Activated T-cell treated with anti-CD3 and anti-CD28 coated beads, Interleukin-2, amount 50 U/mL, for 4 hours (primary cell): ENCODE measurements around the gene SLC12A7. TPM values are rescaled to one million over a fixed set of nuclear protein-coding genes. Genes with fewer than 3 reads are reported as not detected.

Experiments
- ATAC-seq, 2 donors: fragments of 200-7000 bp; cut with Tn5 transposase; one replicate each; pipeline ENCODE4 v1.10.0; 2021
- DNase-seq: peaks from one replicate; pipeline ENCODE4 v3.0.0-alpha.2; 2020
- H3K27me3 Mint-ChIP-seq: one replicate; pipeline ENCODE4 v1.8.0; 2021; ENCODE audit warnings: low read depth, mixed read lengths
- H3K36me3 Mint-ChIP-seq: one replicate; pipeline ENCODE4 v1.8.0; 2022; ENCODE audit warnings: mixed read lengths; ENCODE audit not compliant: insufficient read depth
- H3K4me1 Mint-ChIP-seq: one replicate; pipeline ENCODE4 v1.8.0; 2021; ENCODE audit warnings: low read depth, mixed read lengths
- H3K4me3 Mint-ChIP-seq: one replicate; pipeline ENCODE4 v1.8.0; 2021; ENCODE audit warnings: mild to moderate bottlenecking, moderate library complexity, mixed read lengths
- H3K9me3 Mint-ChIP-seq: one replicate; pipeline ENCODE4 v1.8.0; 2021; ENCODE audit warnings: mixed read lengths
- total RNA-seq, 3 donors: library from RNA; stranded (reverse); gene quantifications; one replicate each; pipeline ENCODE4 v1.2.1, GENCODE V29; 2021

SLC12A7 gene
- total RNA-seq, 3 donors from 2014 or later: 13.6 to 26.8 (median 18.5) TPM

GRCh38 chr5:1151316-1151715, 39.5 kb upstream of the SLC12A7 start:
- peaks cover 11% of the 10 kb centered on the region for H3K4me1 Mint-ChIP-seq
- no peaks in the 10 kb centered on the region for H3K36me3 Mint-ChIP-seq
- DNase-seq (no peak), ATAC-seq (no peak)
- H3K27me3 Mint-ChIP-seq: peaks cover 33% of the 10 kb centered on the region
- H3K9me3 Mint-ChIP-seq: no peaks in the 10 kb centered on the region
- no peak overlapping the region for H3K4me3 Mint-ChIP-seq

GRCh38 chr5:1150866-1151265, 39.0 kb upstream of the SLC12A7 start:
- Mint-ChIP-seq H3K9me3 (no peaks in the 10 kb centered on the region), H3K27me3 (peaks cover 33% of the 10 kb centered on the region), H3K4me3 (no peak overlapping the region), H3K36me3 (no peaks in the 10 kb centered on the region), H3K4me1 (peaks cover 11% of the 10 kb centered on the region)
- no peak for ATAC-seq
- no peak for DNase-seq

- no peak for ATAC-seq
- Mint-ChIP-seq H3K4me1 (peaks cover 2% of the 10 kb centered on the region), H3K4me3 (no peak overlapping the region), H3K27me3 (peaks cover 9% of the 10 kb centered on the region), H3K36me3 (no peaks in the 10 kb centered on the region), H3K9me3 (no peaks in the 10 kb centered on the region)
- no peak for DNase-seq
Measured at GRCh38 chr5:1144638-1145396, 33.0 kb upstream of the SLC12A7 start.

- ATAC-seq (no peak), DNase-seq (no peak)
- peaks cover 2% of the 10 kb centered on the region for H3K4me1 Mint-ChIP-seq
- no peak overlapping the region for H3K4me3 Mint-ChIP-seq
- peaks cover 9% of the 10 kb centered on the region for H3K27me3 Mint-ChIP-seq
- H3K36me3 Mint-ChIP-seq: no peaks in the 10 kb centered on the region
- no peaks in the 10 kb centered on the region for H3K9me3 Mint-ChIP-seq
Measured at GRCh38 chr5:1144089-1144488, 32.2 kb upstream of the SLC12A7 start.

DNA sequence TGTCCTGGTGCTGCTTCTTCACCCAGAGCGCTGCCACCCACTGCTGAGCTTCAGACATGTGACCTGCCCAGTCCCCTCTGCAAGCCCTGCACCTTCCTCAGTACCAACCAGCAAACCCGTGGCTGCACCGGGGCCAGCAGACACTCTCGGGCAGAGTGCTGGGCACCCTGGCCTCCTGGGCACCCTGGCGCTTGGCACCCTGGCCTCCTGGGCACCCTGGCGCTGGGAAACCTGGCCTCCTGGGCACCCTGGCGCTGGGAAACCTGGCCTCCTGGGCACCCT, 31.7 kb upstream of the SLC12A7 start:
- ATAC-seq: no peak

GRCh38 chr5:1142886-1143669, 31.2 kb upstream of the SLC12A7 start:
- Mint-ChIP-seq H3K36me3 (no peaks in the 10 kb centered on the region), H3K4me1 (peaks cover 2% of the 10 kb centered on the region)
- DNase-seq: no peak

More for the DNA sequence above, 31.7 kb upstream of the SLC12A7 start:
- no peak for DNase-seq
- H3K4me3 Mint-ChIP-seq: no peak overlapping the region
- no peaks in the 10 kb centered on the region for H3K9me3 Mint-ChIP-seq
- H3K27me3 Mint-ChIP-seq: peaks cover 9% of the 10 kb centered on the region
- no peaks in the 10 kb centered on the region for H3K36me3 Mint-ChIP-seq
- H3K4me1 Mint-ChIP-seq: peaks cover 2% of the 10 kb centered on the region

GRCh38 chr5:1141834-1142233, 30.0 kb upstream of the SLC12A7 start:
- DNase-seq (no peak), ATAC-seq (no peak)
- Mint-ChIP-seq H3K27me3 (peaks cover 5% of the 10 kb centered on the region), H3K4me1 (peaks cover 2% of the 10 kb centered on the region), H3K36me3 (no peaks in the 10 kb centered on the region), H3K4me3 (no peak overlapping the region), H3K9me3 (no peaks in the 10 kb centered on the region)

More at GRCh38 chr5:1142886-1143669, 31.2 kb upstream of the SLC12A7 start:
- H3K4me3 Mint-ChIP-seq: no peak overlapping the region
- peaks cover 9% of the 10 kb centered on the region for H3K27me3 Mint-ChIP-seq
- no peak for ATAC-seq
- no peaks in the 10 kb centered on the region for H3K9me3 Mint-ChIP-seq

GRCh38 chr5:1140818-1141189, 28.9 kb upstream of the SLC12A7 start:
- DNase-seq: no peak
- no peak overlapping the region for H3K4me3 Mint-ChIP-seq
- H3K36me3 Mint-ChIP-seq: no peaks in the 10 kb centered on the region
- H3K27me3 Mint-ChIP-seq: peaks cover 5% of the 10 kb centered on the region
- peaks cover 2% of the 10 kb centered on the region for H3K4me1 Mint-ChIP-seq
- ATAC-seq: no peak
- no peaks in the 10 kb centered on the region for H3K9me3 Mint-ChIP-seq

DNA sequence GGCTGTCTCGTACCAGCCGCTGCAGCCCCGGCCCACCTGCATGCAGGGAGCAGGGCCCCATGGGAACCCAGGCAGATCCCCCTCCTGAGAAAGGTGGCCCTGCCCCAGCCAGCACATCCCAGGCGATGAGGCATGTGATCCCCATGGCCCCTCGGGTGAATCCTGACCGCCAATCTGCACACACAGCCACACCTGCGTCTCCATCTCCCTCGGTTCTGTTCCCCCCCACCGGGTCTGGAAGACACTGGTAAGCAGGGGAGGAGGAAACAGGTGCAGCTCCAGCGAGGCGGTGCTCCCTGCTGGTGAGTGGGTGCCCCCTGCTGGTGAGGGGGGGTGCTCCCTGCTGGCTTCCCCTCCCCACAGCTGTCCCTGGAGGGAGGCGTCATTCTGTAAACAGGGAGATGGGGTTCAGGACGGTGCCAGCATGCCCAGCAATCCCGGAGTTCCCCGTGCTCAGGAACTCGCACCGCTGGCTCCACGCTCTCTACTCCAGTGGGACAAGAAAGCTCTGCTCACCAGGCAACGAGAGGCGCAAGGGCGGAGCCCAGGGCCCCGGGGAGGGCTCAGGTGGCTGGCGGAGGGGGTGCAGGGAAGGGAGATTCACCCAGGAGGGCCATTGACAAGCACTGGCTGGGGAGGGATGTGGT, 28.4 kb upstream of the SLC12A7 start:
- Mint-ChIP-seq H3K27me3 (peaks cover 5% of the 10 kb centered on the region), H3K9me3 (no peaks in the 10 kb centered on the region), H3K4me3 (no peak overlapping the region), H3K36me3 (no peaks in the 10 kb centered on the region), H3K4me1 (peaks cover 2% of the 10 kb centered on the region)
- ATAC-seq (peak; percentile 78 to 93), DNase-seq (peak; percentile 87)

DNA sequence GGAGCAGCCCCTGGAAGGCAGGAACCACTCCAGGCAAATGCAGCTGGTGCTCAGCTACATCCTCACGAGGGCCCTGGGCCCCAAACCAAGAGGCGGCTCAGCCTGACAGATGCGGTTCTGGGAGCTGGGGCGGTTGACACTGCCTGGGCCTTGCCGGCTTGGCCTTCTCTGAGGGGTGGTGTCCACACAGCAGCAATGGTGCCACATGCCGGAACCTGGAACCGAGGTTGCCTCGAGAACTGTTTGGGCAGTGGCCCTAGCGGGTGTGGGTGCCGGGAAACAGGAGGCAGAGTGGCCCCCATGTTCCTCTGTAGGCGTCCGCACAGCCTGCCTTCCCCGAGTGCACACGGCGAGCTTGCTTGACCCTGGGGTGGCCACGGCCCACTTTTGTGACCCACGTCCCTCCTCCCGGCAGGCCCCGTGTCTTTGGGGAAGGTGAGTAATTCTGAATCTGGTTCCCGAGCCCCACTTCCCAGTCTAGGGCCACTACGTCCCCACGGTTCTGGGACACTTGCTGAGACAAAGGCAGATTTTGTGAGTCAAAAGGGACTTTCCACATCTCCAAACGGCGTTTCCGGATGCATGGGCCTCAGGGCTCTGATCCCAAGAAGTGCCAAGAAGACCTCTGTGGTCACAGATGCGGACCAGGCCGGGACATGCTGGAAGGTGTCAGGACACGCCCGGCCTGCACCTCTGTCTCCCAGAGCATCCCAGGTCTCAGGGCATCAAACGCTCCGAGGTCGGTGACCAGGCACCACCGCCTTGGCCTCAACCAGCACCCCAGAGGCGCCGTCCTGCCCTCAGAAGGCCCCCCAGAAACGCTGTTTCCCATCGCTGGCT, 27.7 kb upstream of the SLC12A7 start:
- no peak for ATAC-seq
- DNase-seq: no peak
- Mint-ChIP-seq H3K27me3 (peaks cover 5% of the 10 kb centered on the region), H3K9me3 (no peaks in the 10 kb centered on the region), H3K4me3 (no peak overlapping the region), H3K4me1 (peaks cover 2% of the 10 kb centered on the region), H3K36me3 (no peaks in the 10 kb centered on the region)

- H3K4me3 Mint-ChIP-seq: no peak overlapping the region
- ATAC-seq: no peak
- no peaks in the 10 kb centered on the region for H3K9me3 Mint-ChIP-seq
- H3K4me1 Mint-ChIP-seq: peaks cover 2% of the 10 kb centered on the region
- peaks cover 5% of the 10 kb centered on the region for H3K27me3 Mint-ChIP-seq
- no peak for DNase-seq
- no peaks in the 10 kb centered on the region for H3K36me3 Mint-ChIP-seq
Measured at GRCh38 chr5:1138445-1139245, 26.8 kb upstream of the SLC12A7 start.

- Mint-ChIP-seq H3K4me3 (no peak overlapping the region), H3K4me1 (peaks cover 2% of the 10 kb centered on the region), H3K9me3 (no peaks in the 10 kb centered on the region), H3K36me3 (no peaks in the 10 kb centered on the region), H3K27me3 (peaks cover 5% of the 10 kb centered on the region)
- no peak for DNase-seq
- peak in 1 of 2 donors; percentile 34 for ATAC-seq
Measured at GRCh38 chr5:1137567-1138444, 25.9 kb upstream of the SLC12A7 start.

DNA sequence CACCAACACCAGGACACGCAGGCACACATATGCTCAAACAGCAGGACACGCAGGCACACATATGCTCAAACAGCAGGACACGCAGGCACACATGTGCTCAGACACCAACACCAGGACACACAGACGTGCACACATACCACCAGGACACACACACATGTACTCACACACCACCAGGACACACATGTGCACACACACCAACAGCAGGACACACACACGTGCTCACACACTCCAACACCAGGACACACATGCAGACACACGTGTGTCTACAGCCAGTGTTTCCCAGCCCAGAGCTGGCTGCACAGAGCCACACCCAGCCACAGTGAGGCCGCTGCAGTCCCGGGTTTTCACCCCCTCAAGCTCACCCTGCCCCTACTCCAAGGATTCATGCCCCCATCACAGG, 25.0 kb upstream of the SLC12A7 start:
- Mint-ChIP-seq H3K27me3 (peaks cover 7% of the 10 kb centered on the region), H3K36me3 (no peaks in the 10 kb centered on the region), H3K4me1 (peaks cover 2% of the 10 kb centered on the region), H3K9me3 (no peaks in the 10 kb centered on the region), H3K4me3 (no peak overlapping the region)
- ATAC-seq: no peak
- no peak for DNase-seq
